Activated CD4-positive, alpha-beta T cell treated with anti-CD3 and anti-CD28 coated beads for 4 hours (primary cell): Measurements from ENCODE around the gene RBM6.
"Not testable (repeated sequence)": the region's sequence is repeated elsewhere in the genome, so short reads cannot be mapped to it uniquely, and the experiment has no call there.

Source experiments
- DNase-seq, 2 donors: peaks; one replicate each; pipeline ENCODE4 v3.0.0-alpha.2; 2020

RBM6 gene

GRCh38 chr3:49939858-49940666 lies at the start of gene RBM6:
RBM6 (plus strand) TSS chr3:49940150; CDS start chr3:49962642, 22,492 bp downstream.
- DNase-seq: peak; percentile 92 to 93

- DNase-seq: no peak
These were observed 44.2 kb upstream of the RBM6 start for GRCh38 chr3:49895791-49896190.

- DNase-seq: no peak
These were observed 43.6 kb upstream of the RBM6 start for GRCh38 chr3:49896345-49896744.

- no peak for DNase-seq
These were observed 41.0 kb upstream of the RBM6 start for GRCh38 chr3:49898991-49899390.

GRCh38 chr3:49899815-49900214 lies 40.1 kb upstream of the RBM6 start:
- no peak for DNase-seq

- no peak for DNase-seq
These were observed 39.3 kb upstream of the RBM6 start for GRCh38 chr3:49900491-49901153.

- no peak for DNase-seq
These were observed 38.3 kb upstream of the RBM6 start for GRCh38 chr3:49901366-49902339.

GRCh38 chr3:49902511-49903345 lies 37.2 kb upstream of the RBM6 start:
- no peak for DNase-seq

GRCh38 chr3:49903451-49904424 lies 36.2 kb upstream of the RBM6 start, which contains the start of gene MST1R:
MST1R (minus strand) TSS chr3:49903873; CDS start chr3:49903609, 264 bp downstream.
- DNase-seq: peak; percentile 74 to 77

- not testable (repeated sequence) for DNase-seq
These were observed 35.5 kb upstream of the RBM6 start for GRCh38 chr3:49904448-49904847.

- peak; percentile 43 to 55 for DNase-seq
These were observed 33.7 kb upstream of the RBM6 start for GRCh38 chr3:49906073-49906743.

- no peak for DNase-seq
These were observed 31.4 kb upstream of the RBM6 start for GRCh38 chr3:49908373-49909199.

- DNase-seq: no peak
These were observed 29.4 kb upstream of the RBM6 start for GRCh38 chr3:49910409-49911123.

GRCh38 chr3:49911124-49911420 lies 28.9 kb upstream of the RBM6 start:
- no peak for DNase-seq

- no peak for DNase-seq
These were observed 28.3 kb upstream of the RBM6 start for GRCh38 chr3:49911611-49912010.

GRCh38 chr3:49912881-49913281 lies 27.1 kb upstream of the RBM6 start:
- DNase-seq: no peak

- DNase-seq: no peak
These were observed 25.0 kb upstream of the RBM6 start for GRCh38 chr3:49914906-49915305.

GRCh38 chr3:49916686-49917085 lies 23.3 kb upstream of the RBM6 start:
- DNase-seq: no peak
